HepG2 (cell line): Measurements from ENCODE around the gene ZFP36L2. TPM values are rescaled to one million over a fixed set of nuclear protein-coding genes. Genes with fewer than 3 reads are reported as not detected.

Experiments
- ATAC-seq: fragments of 200-7000 bp; cut with Tn5 transposase; 3 replicates; pipeline ENCODE4 v1.9.1; 2020; ENCODE audit warnings: mild to moderate bottlenecking, moderate library complexity
- BruUV-seq: library from RNA; stranded (reverse); fragments of 400-500 nt; replicated peaks from 2 replicates; lab custom pipeline; 2021; lab: Mats Ljungman, UMichigan
- CTCF ChIA-PET: fragments of 300-600 bp; formaldehyde crosslinking; extraction: SDS; loops from one replicate; lab custom pipeline; 2021; ENCODE audit warnings: low total read pairs, inconsistent platforms, low intra/inter-chr PET ratio; lab: Yijun Ruan, JAX
- POLR2A ChIA-PET: fragments of 350-600 bp; sonication (Branson Sonifier 250); formaldehyde crosslinking; loops from one replicate; lab custom pipeline; 2020; ENCODE audit warnings: antibody characterized with exemption, inconsistent platforms; lab: Yijun Ruan, JAX
- DNase-seq: peaks from one replicate; pipeline ENCODE4 v3.0.0-alpha.2; 2015; ENCODE audit warnings: low spot score
- FAIRE-seq: peaks from 3 replicates; lab custom pipeline; 2011; peaks lifted over from hg19 to GRCh38; lab: Jason Lieb, UNC
- H2AFZ ChIP-seq: one replicate; pipeline ENCODE4 v1.6.1; 2011; ENCODE audit warnings: low read length, inconsistent platforms
- H3K27ac ChIP-seq: fragments of 300-600 bp; 3 replicates; pipeline ENCODE4 v1.8.0; 2011; ENCODE audit warnings: mixed run types, mild to moderate bottlenecking, mixed read lengths, low read length, inconsistent platforms; ENCODE audit not compliant: insufficient read depth; ENCODE audit errors: extremely low read length
- H3K27me3 ChIP-seq, 2 experiments: fragments of 200-600 bp in 1 of 2; 2 replicates in 1 of 2; 3 replicates in 1 of 2; pipeline versions ENCODE4 v1.6.0 to v1.8.0; 2011; ENCODE audit warnings: low read length in 2 of 2, mild to moderate bottlenecking in 2 of 2, moderate library complexity in 2 of 2, inconsistent platforms in 1 of 2; ENCODE audit not compliant: insufficient read depth in 2 of 2, control insufficient read depth in 1 of 2
- H3K36me3 ChIP-seq, 2 experiments: fragments of 200-600 bp in 1 of 2; replicated peaks in 1 of 2; 2 replicates in 1 of 2; 3 replicates in 1 of 2; pipeline versions ENCODE4 v1.5.1 to v1.8.0; 2011; ENCODE audit warnings: low read length in 2 of 2, inconsistent platforms in 1 of 2; ENCODE audit not compliant: insufficient read depth in 2 of 2, control insufficient read depth in 1 of 2
- H3K4me1 ChIP-seq: 2 replicates; pipeline ENCODE4 v1.5.1; 2012; ENCODE audit warnings: low read length, inconsistent platforms; ENCODE audit not compliant: insufficient read depth
- H3K4me2 ChIP-seq: 2 replicates; pipeline ENCODE4 v1.6.0; 2011; ENCODE audit warnings: low read depth, low read length, inconsistent platforms
- H3K4me3 ChIP-seq, 3 experiments: fragments of 200-600 bp in 1 of 3; sonication (generic), shearing (Covaris generic) in 1 of 3; replicated peaks in 1 of 3; 2 replicates each; pipeline ENCODE4 v1.5.1; 2011 to 2016; ENCODE audit warnings: low read length in 3 of 3, inconsistent platforms in 2 of 3, low read depth in 2 of 3, mild to moderate bottlenecking in 2 of 3, control low read depth in 1 of 3, mixed read lengths in 1 of 3; ENCODE audit not compliant: insufficient read depth in 1 of 3
- H3K79me2 ChIP-seq: one replicate; pipeline ENCODE4 v1.6.1; 2011; ENCODE audit warnings: low read length, inconsistent platforms; ENCODE audit not compliant: insufficient read depth
- H3K9ac ChIP-seq: 2 replicates; pipeline ENCODE4 v1.6.0; 2011; ENCODE audit warnings: mild to moderate bottlenecking, low read depth, low read length, inconsistent platforms; ENCODE audit not compliant: insufficient read depth
- H3K9me3 ChIP-seq: 2 replicates; pipeline ENCODE4 v1.5.1; 2012; ENCODE audit warnings: mild to moderate bottlenecking, low read length
- H4K20me1 ChIP-seq: 2 replicates; pipeline ENCODE4 v1.6.0; 2011; ENCODE audit warnings: inconsistent platforms, mild to moderate bottlenecking, low read length, moderate library complexity; ENCODE audit not compliant: insufficient read depth
- ARID4A ChIP-seq: sonication (generic); formaldehyde crosslinking; IDR thresholded peaks from 2 replicates; pipeline ENCODE4 v1.5.0; 2020; ENCODE audit warnings: mild to moderate bottlenecking, missing genetic modification reagents, borderline replicate concordance
- DNMT3B ChIP-seq: conservative IDR thresholded peaks from 2 replicates; pipeline ENCODE4 v1.6.1; 2016; ENCODE audit warnings: missing biosample characterization, control low read depth
- NR2F6 ChIP-seq, 2 experiments: IDR thresholded peaks; 2 replicates each; pipeline ENCODE4 v1.6.1; 2016; ENCODE audit warnings: antibody characterized with exemption in 1 of 2, mild to moderate bottlenecking in 1 of 2
- PITX1 ChIP-seq: sonication (generic); formaldehyde crosslinking; IDR thresholded peaks from 2 replicates; pipeline ENCODE4 v1.5.1; 2020; ENCODE audit warnings: mild to moderate bottlenecking, missing genetic modification reagents
- ZFAT ChIP-seq: sonication (generic); formaldehyde crosslinking; conservative IDR thresholded peaks from 2 replicates; pipeline ENCODE4 v1.8.1; 2023; ENCODE audit warnings: missing genetic modification reagents, inconsistent platforms
- ZFP82 ChIP-seq: sonication (generic); formaldehyde crosslinking; IDR thresholded peaks from 2 replicates; pipeline ENCODE4 v1.5.1; 2020; ENCODE audit warnings: mild to moderate bottlenecking, missing genetic modification reagents, borderline replicate concordance
- ZNF335 ChIP-seq: sonication (generic); formaldehyde crosslinking; IDR thresholded peaks from 2 replicates; pipeline ENCODE4 v1.4.0; 2020; ENCODE audit warnings: missing genetic modification reagents
- ZNF766 ChIP-seq: sonication (generic); formaldehyde crosslinking; IDR thresholded peaks from 2 replicates; pipeline ENCODE4 v1.5.0; 2020; ENCODE audit warnings: missing genetic modification reagents, borderline replicate concordance
- WGBS: methylation state at CpG from one replicate; pipeline ENCODE4 v1.1.6; 2017; ENCODE audit warnings: low lambda C conversion rate; 5-methylcytosine and 5-hydroxymethylcytosine counted together
- in situ Hi-C: cut with HindIII; loops from 2 replicates; pipeline ENCODE4 v1.10.0; 2017; ENCODE audit warnings: low pct_unique_long_range_greater_than_20kb; ENCODE audit not compliant: extremely low pct_ligation_motif_present
- intact Hi-C: fragments of 100-400 bp; cut with micrococcal nuclease; formaldehyde crosslinking; loops from one replicate; pipeline ENCODE4 v1.10.0; 2022; ENCODE audit not compliant: unreplicated experiment
- polyA plus RNA-seq, 8 experiments: library from polyadenylated mRNA; depleted of rRNA in 3 of 8; stranded (reverse) in 7 of 8; unstranded in 1 of 8; fragments of >200 nt; fragmentation: Illumina TruSeq in 4 of 8; extraction: Trizol in 4 of 8; gene quantifications; 2 replicates each; pipeline versions ENCODE4 v1.2.1 to v1.2.3, GENCODE V29; 2011 to 2016; ENCODE audit warnings: low read depth in 4 of 8, missing spikeins in 1 of 8, mixed read lengths in 1 of 8; ENCODE audit not compliant: insufficient read depth in 1 of 8
- total RNA-seq, 5 experiments: library from RNA; depleted of rRNA; stranded (reverse); fragments of >200 nt; fragmentation: Illumina TruSeq; extraction: Trizol; gene quantifications; 2 replicates each; pipeline ENCODE4 v1.2.3, GENCODE V29; 2016; ENCODE audit warnings: low read depth in 1 of 5
- TF ChIP-seq, protein P1 (sequence below): sonication (generic); formaldehyde crosslinking; IDR thresholded peaks from 2 replicates; pipeline ENCODE4 v1.4.0; 2020; ENCODE audit warnings: low read depth, missing genetic modification reagents
- TF ChIP-seq, protein P2 (sequence below): sonication (generic); formaldehyde crosslinking; IDR thresholded peaks from 2 replicates; pipeline ENCODE4 v1.4.0; 2020; ENCODE audit warnings: missing genetic modification reagents, mild to moderate bottlenecking, borderline replicate concordance

Gene ZFP36L2
- total and polyA plus RNA-seq, 2 of the 13 experiments (the other 11 are each of a cell fraction or from before 2014, with no cell fraction given): 11.2 to 21.8 TPM

DNA sequence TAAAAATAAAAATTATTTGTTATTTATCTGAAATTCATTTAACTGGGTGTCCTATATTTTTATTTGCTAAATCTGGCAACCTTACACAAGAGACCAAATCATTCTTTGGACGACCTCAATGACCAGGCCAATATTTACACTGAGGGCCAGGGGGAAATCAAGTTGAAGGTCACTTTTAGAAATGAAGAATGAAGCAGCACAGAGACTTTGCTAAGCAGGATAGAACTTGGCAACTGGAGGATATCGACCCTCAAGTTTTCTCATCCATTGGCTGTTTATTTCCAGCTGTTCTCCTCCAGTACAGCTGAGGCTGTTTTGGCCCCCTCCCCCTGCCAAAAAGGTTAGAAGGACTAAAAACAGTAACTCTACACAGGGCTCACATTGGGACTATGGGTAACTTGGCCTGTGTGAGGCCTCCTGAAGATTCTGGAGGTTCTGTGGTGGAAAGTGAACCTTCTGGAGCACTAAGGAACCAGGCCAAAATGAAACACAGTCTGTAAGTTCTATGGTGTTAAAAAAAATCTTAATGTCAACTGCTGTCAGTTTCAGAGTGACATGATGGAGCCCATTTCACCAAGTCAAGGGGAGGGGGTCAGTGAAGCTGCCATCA lies 32.2 kb upstream of the ZFP36L2 start (continued):
- TF ChIP-seq ZNF766: no peak
- no peak for TF ChIP-seq ZFAT (CRISPR knock-in tag)
- TF ChIP-seq, protein P1, sequence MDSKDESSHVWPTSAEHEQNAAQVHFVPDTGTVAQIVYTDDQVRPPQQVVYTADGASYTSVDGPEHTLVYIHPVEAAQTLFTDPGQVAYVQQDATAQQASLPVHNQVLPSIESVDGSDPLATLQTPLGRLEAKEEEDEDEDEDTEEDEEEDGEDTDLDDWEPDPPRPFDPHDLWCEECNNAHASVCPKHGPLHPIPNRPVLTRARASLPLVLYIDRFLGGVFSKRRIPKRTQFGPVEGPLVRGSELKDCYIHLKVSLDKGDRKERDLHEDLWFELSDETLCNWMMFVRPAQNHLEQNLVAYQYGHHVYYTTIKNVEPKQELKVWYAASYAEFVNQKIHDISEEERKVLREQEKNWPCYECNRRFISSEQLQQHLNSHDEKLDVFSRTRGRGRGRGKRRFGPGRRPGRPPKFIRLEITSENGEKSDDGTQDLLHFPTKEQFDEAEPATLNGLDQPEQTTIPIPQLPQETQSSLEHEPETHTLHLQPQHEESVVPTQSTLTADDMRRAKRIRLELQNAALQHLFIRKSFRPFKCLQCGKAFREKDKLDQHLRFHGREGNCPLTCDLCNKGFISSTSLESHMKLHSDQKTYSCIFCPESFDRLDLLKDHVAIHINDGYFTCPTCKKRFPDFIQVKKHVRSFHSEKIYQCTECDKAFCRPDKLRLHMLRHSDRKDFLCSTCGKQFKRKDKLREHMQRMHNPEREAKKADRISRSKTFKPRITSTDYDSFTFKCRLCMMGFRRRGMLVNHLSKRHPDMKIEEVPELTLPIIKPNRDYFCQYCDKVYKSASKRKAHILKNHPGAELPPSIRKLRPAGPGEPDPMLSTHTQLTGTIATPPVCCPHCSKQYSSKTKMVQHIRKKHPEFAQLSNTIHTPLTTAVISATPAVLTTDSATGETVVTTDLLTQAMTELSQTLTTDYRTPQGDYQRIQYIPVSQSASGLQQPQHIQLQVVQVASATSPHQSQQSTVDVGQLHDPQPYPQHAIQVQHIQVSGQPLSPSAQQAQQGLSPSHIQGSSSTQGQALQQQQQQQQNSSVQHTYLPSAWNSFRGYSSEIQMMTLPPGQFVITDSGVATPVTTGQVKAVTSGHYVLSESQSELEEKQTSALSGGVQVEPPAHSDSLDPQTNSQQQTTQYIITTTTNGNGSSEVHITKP (CRISPR knock-in tag): peak; percentile 22; the same call in 1 of the 2 replicates
- peak; percentile 94 for TF ChIP-seq NR2F6 (IDR thresholded peaks at IDR 0.05)
- TF ChIP-seq NR2F6 (CRISPR knock-in tag; IDR thresholded peaks at IDR 0.05): peak; percentile 95
- TF ChIP-seq DNMT3B (CRISPR knock-in tag): no peak
- no peak for TF ChIP-seq ZFP82 (CRISPR knock-in tag)
- TF ChIP-seq, all 625 proteins: peak for 149

DNA sequence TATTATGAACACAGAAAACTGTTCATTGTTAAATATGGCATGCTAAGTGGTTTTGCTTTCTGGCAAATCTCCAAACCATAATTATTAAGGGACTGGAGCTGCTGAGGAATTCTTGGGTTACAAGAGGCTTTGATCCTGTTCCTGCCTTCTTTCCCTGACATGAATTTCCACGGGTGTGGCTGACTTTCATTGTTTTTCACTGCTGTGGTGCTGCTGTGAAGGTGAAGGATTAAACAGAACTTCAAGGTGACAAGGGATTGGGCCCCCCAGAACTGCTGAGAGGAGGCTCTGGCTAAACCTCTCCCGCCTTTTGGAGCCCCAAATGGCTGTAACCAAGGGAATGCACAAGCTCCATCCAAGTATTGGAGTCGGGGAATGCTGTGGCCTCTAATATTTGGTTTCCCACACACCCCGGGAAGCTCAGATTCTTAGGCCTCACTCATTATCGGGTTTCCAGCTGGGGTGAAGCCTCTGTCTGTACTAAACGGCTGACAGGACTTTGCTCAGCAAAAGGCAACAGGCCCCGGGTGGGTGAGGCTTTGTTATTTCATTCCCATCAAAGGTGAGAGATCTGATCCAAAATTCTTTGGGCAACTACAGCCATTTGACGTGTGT lies 29.0 kb upstream of the ZFP36L2 start:
- POLR2A ChIA-PET: interaction anchor here (0.9 kb wide), 1 partner anchor 28 kb away, joined by 5 read pairs; no protein-coding TSS in a partner anchor
- H4K20me1 ChIP-seq: no peaks in the 10 kb centered on the region
- in situ Hi-C loops (no loop called here), intact Hi-C loops (no loop called here)
- no peaks in the 10 kb centered on the region for H3K79me2 ChIP-seq
- peak; percentile 53 for FAIRE-seq
- H3K9ac ChIP-seq: no peak overlapping the region
- CTCF ChIA-PET: no interaction called here
- H2AFZ ChIP-seq: no peak overlapping the region
- no peaks in the 10 kb centered on the region for H3K9me3 ChIP-seq
- BruUV-seq: no TSS peak
- H3K27me3 ChIP-seq: no peaks in the 10 kb centered on the region
- 0 out of 2 replicates have a peak overlapping the region, but pooled peaks have one; percentile 2 for H3K4me2 ChIP-seq
- peak; percentile 59 for DNase-seq
- peak; percentile 63 for ATAC-seq
- H3K36me3 ChIP-seq: no peaks in the 10 kb centered on the region
- H3K4me3 ChIP-seq: no peak overlapping the region
- WGBS: 31% methylated on average over 8 of the region's 8 CpGs
- H3K27ac ChIP-seq: no peak overlapping the region
- peaks cover 72% of the 10 kb centered on the region for H3K4me1 ChIP-seq
- TF ChIP-seq, protein P2, sequence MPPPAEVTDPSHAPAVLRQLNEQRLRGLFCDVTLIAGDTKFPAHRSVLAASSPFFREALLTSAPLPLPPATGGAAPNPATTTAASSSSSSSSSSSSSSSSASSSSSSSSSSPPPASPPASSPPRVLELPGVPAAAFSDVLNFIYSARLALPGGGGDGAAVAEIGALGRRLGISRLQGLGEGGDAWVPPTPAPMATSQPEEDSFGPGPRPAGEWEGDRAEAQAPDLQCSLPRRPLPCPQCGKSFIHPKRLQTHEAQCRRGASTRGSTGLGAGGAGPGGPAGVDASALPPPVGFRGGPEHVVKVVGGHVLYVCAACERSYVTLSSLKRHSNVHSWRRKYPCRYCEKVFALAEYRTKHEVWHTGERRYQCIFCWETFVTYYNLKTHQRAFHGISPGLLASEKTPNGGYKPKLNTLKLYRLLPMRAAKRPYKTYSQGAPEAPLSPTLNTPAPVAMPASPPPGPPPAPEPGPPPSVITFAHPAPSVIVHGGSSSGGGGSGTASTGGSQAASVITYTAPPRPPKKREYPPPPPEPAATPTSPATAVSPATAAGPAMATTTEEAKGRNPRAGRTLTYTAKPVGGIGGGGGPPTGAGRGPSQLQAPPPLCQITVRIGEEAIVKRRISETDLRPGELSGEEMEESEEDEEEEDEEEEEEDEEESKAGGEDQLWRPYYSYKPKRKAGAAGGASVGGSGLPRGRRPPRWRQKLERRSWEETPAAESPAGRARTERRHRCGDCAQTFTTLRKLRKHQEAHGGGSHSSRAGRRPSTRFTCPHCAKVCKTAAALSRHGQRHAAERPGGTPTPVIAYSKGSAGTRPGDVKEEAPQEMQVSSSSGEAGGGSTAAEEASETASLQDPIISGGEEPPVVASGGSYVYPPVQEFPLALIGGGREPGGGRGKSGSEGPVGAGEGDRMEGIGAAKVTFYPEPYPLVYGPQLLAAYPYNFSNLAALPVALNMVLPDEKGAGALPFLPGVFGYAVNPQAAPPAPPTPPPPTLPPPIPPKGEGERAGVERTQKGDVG (CRISPR knock-in tag): no peak
- no peak for TF ChIP-seq ZNF335 (CRISPR knock-in tag)
- no peak for TF ChIP-seq PITX1 (CRISPR knock-in tag)
- no peak; the same call in 1 of the 2 replicates for TF ChIP-seq ARID4A (CRISPR knock-in tag)
